Measurements from ENCODE around the gene HS6ST3.

DNA sequence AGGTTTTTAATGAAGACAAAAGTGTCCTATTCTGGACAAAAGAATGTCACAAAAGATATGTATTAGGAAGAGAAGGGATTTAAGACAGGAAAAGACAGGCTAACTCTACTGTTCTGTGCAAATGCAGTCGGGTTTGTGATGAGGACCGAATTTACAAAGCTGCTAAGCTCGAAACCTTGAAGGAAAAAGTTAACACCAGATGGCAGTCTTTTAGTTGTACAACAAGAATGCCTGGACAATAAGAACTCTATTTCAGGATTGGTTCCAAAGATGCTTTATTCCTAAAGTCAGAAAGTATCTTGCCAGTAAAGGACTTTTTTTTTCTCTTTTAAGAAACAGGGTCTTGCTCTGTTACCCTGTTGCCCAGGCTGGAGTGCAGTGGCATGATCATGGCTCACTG is 51.1 kb downstream of the HS6ST3 start:
- peak in 1 of 5 experiments; percentile 10 for TF ChIP-seq CTCF (IDR thresholded peaks at IDR 0.05)
- no peak for TF ChIP-seq POLR2AphosphoS5 (IDR thresholded peaks at IDR 0.05)

Data from transverse colon (tissue), 4 donors.